Astrocyte (in vitro differentiated cells and primary cell): Measurements from ENCODE around the gene NT5DC3. TPM values are rescaled to one million over a fixed set of nuclear protein-coding genes. Genes with fewer than 3 reads are reported as not detected.

Experiments
- DNase-seq: peaks from one replicate; pipeline ENCODE4 v3.0.0-alpha.2; 2010; ENCODE audit warnings: low read depth
- FAIRE-seq: peaks from 2 replicates; lab custom pipeline; 2011; peaks lifted over from hg19 to GRCh38; lab: Jason Lieb, UNC
- H2AFZ ChIP-seq: 2 replicates; pipeline ENCODE4 v1.6.0; 2012; ENCODE audit warnings: low read depth, low read length, inconsistent platforms
- H3K27ac ChIP-seq: 2 replicates; pipeline ENCODE4 v1.5.1; 2011; ENCODE audit warnings: low read depth, low read length, inconsistent platforms
- H3K27me3 ChIP-seq: 2 replicates; pipeline ENCODE4 v1.6.0; 2011; ENCODE audit warnings: low read length, inconsistent platforms; ENCODE audit not compliant: insufficient read depth
- H3K36me3 ChIP-seq: 2 replicates; pipeline ENCODE4 v1.5.1; 2011; ENCODE audit warnings: low read length, inconsistent platforms; ENCODE audit not compliant: insufficient read depth
- H3K4me1 ChIP-seq: 2 replicates; pipeline ENCODE4 v1.5.1; 2011; ENCODE audit warnings: low read length, inconsistent platforms; ENCODE audit not compliant: insufficient read depth
- H3K4me2 ChIP-seq: 2 replicates; pipeline ENCODE4 v1.6.0; 2012; ENCODE audit warnings: low read length, inconsistent platforms
- H3K4me3 ChIP-seq: 2 replicates; pipeline ENCODE4 v1.5.1; 2011; ENCODE audit warnings: low read depth, mild to moderate bottlenecking, low read length, inconsistent platforms; ENCODE audit not compliant: insufficient read depth
- H3K79me2 ChIP-seq: 2 replicates; pipeline ENCODE4 v1.6.0; 2012; ENCODE audit warnings: mild to moderate bottlenecking, low read length, inconsistent platforms; ENCODE audit not compliant: insufficient read depth
- H3K9ac ChIP-seq: 2 replicates; pipeline ENCODE4 v1.6.0; 2012; ENCODE audit warnings: mild to moderate bottlenecking, low read length, inconsistent platforms
- H3K9me3 ChIP-seq: 2 replicates; pipeline ENCODE4 v1.5.1; 2012; ENCODE audit warnings: low read depth, mild to moderate bottlenecking, low read length, inconsistent platforms; ENCODE audit not compliant: insufficient read depth
- H4K20me1 ChIP-seq: 2 replicates; pipeline ENCODE4 v1.6.0; 2012; ENCODE audit warnings: low read length, inconsistent platforms; ENCODE audit not compliant: insufficient read depth
- H3K27ac Mint-ChIP-seq: one replicate; pipeline ENCODE4 v1.8.0; 2021; ENCODE audit warnings: mild to moderate bottlenecking, mixed read lengths; ENCODE audit not compliant: unreplicated experiment
- H3K27me3 Mint-ChIP-seq: one replicate; pipeline ENCODE4 v1.8.0; 2021; ENCODE audit warnings: low read depth, mixed read lengths; ENCODE audit not compliant: unreplicated experiment
- H3K36me3 Mint-ChIP-seq: one replicate; pipeline ENCODE4 v1.8.0; 2021; ENCODE audit warnings: low read depth, mixed read lengths; ENCODE audit not compliant: unreplicated experiment
- H3K4me1 Mint-ChIP-seq: one replicate; pipeline ENCODE4 v1.8.0; 2021; ENCODE audit warnings: low read depth, mixed read lengths; ENCODE audit not compliant: unreplicated experiment
- H3K4me3 Mint-ChIP-seq: one replicate; pipeline ENCODE4 v1.8.0; 2021; ENCODE audit warnings: mild to moderate bottlenecking, moderate library complexity, mixed read lengths; ENCODE audit not compliant: unreplicated experiment
- H3K9me3 Mint-ChIP-seq: one replicate; pipeline ENCODE4 v1.8.0; 2021; ENCODE audit warnings: mild to moderate bottlenecking, mixed read lengths; ENCODE audit not compliant: unreplicated experiment
- EZH2 ChIP-seq: IDR thresholded peaks from 2 replicates; pipeline ENCODE4 v1.6.1; 2012; ENCODE audit warnings: mild to moderate bottlenecking, low read length, inconsistent platforms; ENCODE audit not compliant: insufficient read depth
- total RNA-seq: library from RNA; stranded (reverse); gene quantifications from 2 replicates; pipeline ENCODE4 v1.2.1, GENCODE V29; 2021
- TF ChIP-seq, protein P1 (sequence below): IDR thresholded peaks from 2 replicates; pipeline ENCODE4 v1.5.1; 2011; ENCODE audit warnings: low read depth, mild to moderate bottlenecking, inconsistent platforms, low read length, moderate library complexity; ENCODE audit not compliant: insufficient read depth

NT5DC3 gene
- total RNA-seq, 1 donor from 2014 or later, result 13.6 TPM

DNA sequence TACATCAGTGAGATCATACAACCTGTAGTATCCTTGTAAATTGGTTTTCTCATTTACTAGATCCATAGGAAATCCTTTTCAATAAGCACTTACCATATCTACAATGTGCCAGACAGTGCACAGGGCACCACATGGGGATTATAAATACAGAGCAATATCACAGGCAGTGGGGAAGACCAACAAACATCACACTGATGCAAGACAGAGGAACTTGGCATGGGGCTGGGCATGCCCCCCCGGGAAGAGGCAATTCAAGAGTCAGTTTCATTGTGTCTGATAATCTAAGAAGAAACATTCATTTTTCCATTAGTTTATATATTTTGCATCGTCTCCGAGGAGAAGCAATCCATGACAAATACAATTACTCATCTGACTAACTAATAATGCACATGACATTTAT is 16.2 kb downstream of the NT5DC3 start:
- Histone ChIP-seq H3K4me2 (no peak overlapping the region), H3K36me3 (no peaks in the 10 kb centered on the region), H3K4me3 (no peak overlapping the region), H4K20me1 (peaks cover 49% of the 10 kb centered on the region), H2AFZ (no peak overlapping the region), H3K27ac (no peak overlapping the region), H3K9me3 (no peaks in the 10 kb centered on the region), H3K27me3 (no peaks in the 10 kb centered on the region), H3K79me2 (peaks cover 91% of the 10 kb centered on the region), H3K4me1 (peaks cover 7% of the 10 kb centered on the region), H3K9ac (no peak overlapping the region)
- FAIRE-seq, result no peak
- H3K4me1 Mint-ChIP-seq, result peaks cover 6% of the 10 kb centered on the region
- H3K36me3 Mint-ChIP-seq, result no peaks in the 10 kb centered on the region
- no peaks in the 10 kb centered on the region for H3K9me3 Mint-ChIP-seq
- DNase-seq, result no peak
- TF ChIP-seq, protein P1, sequence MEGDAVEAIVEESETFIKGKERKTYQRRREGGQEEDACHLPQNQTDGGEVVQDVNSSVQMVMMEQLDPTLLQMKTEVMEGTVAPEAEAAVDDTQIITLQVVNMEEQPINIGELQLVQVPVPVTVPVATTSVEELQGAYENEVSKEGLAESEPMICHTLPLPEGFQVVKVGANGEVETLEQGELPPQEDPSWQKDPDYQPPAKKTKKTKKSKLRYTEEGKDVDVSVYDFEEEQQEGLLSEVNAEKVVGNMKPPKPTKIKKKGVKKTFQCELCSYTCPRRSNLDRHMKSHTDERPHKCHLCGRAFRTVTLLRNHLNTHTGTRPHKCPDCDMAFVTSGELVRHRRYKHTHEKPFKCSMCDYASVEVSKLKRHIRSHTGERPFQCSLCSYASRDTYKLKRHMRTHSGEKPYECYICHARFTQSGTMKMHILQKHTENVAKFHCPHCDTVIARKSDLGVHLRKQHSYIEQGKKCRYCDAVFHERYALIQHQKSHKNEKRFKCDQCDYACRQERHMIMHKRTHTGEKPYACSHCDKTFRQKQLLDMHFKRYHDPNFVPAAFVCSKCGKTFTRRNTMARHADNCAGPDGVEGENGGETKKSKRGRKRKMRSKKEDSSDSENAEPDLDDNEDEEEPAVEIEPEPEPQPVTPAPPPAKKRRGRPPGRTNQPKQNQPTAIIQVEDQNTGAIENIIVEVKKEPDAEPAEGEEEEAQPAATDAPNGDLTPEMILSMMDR, result no peak
- TF ChIP-seq EZH2, result no peak
- H3K27ac Mint-ChIP-seq, result no peak overlapping the region
- no peak overlapping the region for H3K4me3 Mint-ChIP-seq
- H3K27me3 Mint-ChIP-seq, result no peaks in the 10 kb centered on the region

DNA sequence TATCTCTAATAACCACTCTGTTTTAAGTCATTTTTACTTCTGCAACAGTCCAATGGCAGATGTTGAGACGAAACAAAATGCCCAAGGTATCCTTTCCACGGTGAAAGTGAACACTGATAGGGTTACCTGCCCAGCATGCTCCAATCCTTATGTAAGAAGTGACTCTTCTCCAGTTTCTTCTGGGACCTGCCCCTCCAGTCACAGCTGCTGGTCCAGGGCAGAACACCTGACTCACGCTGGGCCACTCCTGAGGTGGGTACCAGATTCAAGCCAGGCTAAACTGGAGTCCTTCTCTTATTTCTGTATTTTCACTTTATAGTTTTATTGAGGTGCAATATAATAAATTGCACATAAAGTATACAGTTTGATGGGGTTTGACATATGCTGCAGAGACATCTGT is 16.7 kb downstream of the NT5DC3 start:
- H3K4me3 ChIP-seq, result no peak overlapping the region
- H3K36me3 ChIP-seq, result no peaks in the 10 kb centered on the region
- H2AFZ ChIP-seq, result no peak overlapping the region
- peaks cover 6% of the 10 kb centered on the region for H3K4me1 Mint-ChIP-seq
- H3K36me3 Mint-ChIP-seq, result no peaks in the 10 kb centered on the region
- H3K9me3 ChIP-seq, result no peaks in the 10 kb centered on the region
- H3K27ac Mint-ChIP-seq, result no peak overlapping the region
- no peaks in the 10 kb centered on the region for H3K27me3 ChIP-seq
- DNase-seq, result no peak
- TF ChIP-seq, protein P1, result no peak
- no peak for TF ChIP-seq EZH2
- no peak overlapping the region for H3K27ac ChIP-seq
- H3K9me3 Mint-ChIP-seq, result no peaks in the 10 kb centered on the region
- peaks cover 7% of the 10 kb centered on the region for H3K4me1 ChIP-seq
- peaks cover 91% of the 10 kb centered on the region for H3K79me2 ChIP-seq
- H3K9ac ChIP-seq, result no peak overlapping the region
- H4K20me1 ChIP-seq, result peaks cover 54% of the 10 kb centered on the region
- FAIRE-seq, result no peak
- H3K4me3 Mint-ChIP-seq, result no peak overlapping the region
- H3K27me3 Mint-ChIP-seq, result no peaks in the 10 kb centered on the region
- H3K4me2 ChIP-seq, result no peak overlapping the region

DNA sequence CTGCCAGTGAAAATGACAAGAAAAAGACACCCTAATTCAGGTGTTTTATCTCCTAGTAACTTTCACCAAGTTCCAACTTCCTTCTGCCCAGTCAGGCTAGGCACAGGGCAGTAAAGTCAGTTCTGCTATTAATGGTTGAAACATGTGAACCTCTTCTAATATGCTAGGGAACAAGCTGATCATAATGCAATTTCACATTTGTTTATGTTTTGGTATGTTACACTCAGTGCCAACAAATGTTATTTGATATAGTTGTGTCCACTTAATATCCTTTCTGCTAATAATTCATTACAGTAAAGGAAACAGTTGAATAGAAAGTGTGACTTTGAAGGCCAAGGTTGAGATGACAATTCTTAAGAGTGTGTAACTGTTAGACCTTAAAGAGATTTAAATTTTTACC is 17.2 kb downstream of the NT5DC3 start:
- no peak overlapping the region for H3K27ac ChIP-seq
- H3K27me3 ChIP-seq, result no peaks in the 10 kb centered on the region
- peaks cover 7% of the 10 kb centered on the region for H3K4me1 ChIP-seq
- DNase-seq (no peak), FAIRE-seq (no peak)
- no peaks in the 10 kb centered on the region for H3K36me3 ChIP-seq
- H3K79me2 ChIP-seq, result peaks cover 91% of the 10 kb centered on the region
- no peak overlapping the region for H3K9ac ChIP-seq
- TF ChIP-seq, protein P1, result no peak
- TF ChIP-seq EZH2, result no peak
- Mint-ChIP-seq H3K4me3 (no peak overlapping the region), H3K27me3 (no peaks in the 10 kb centered on the region), H3K4me1 (peaks cover 10% of the 10 kb centered on the region), H3K9me3 (no peaks in the 10 kb centered on the region), H3K36me3 (no peaks in the 10 kb centered on the region), H3K27ac (no peak overlapping the region)
- no peaks in the 10 kb centered on the region for H3K9me3 ChIP-seq
- H3K4me2 ChIP-seq, result no peak overlapping the region
- H4K20me1 ChIP-seq, result peaks cover 58% of the 10 kb centered on the region
- H2AFZ ChIP-seq, result no peak overlapping the region
- H3K4me3 ChIP-seq, result no peak overlapping the region
